PC-3 (cell line): ENCODE results near the gene NAP1L4.

Source experiments
- EZH2phosphoT487 ChIP-seq: fragments of 300-600 bp; sonication (generic); IDR thresholded peaks from 2 replicates; pipeline ENCODE4 v1.6.1; 2018; ENCODE audit warnings: mild to moderate bottlenecking, antibody characterized with exemption, low read length, borderline replicate concordance
- TF ChIP-seq, protein P1 (sequence below): fragments of 300-600 bp; sonication (generic); conservative IDR thresholded peaks from 2 replicates; pipeline ENCODE4 v1.5.1; 2017; ENCODE audit warnings: antibody characterized with exemption, low read depth, mild to moderate bottlenecking, low read length

DNA sequence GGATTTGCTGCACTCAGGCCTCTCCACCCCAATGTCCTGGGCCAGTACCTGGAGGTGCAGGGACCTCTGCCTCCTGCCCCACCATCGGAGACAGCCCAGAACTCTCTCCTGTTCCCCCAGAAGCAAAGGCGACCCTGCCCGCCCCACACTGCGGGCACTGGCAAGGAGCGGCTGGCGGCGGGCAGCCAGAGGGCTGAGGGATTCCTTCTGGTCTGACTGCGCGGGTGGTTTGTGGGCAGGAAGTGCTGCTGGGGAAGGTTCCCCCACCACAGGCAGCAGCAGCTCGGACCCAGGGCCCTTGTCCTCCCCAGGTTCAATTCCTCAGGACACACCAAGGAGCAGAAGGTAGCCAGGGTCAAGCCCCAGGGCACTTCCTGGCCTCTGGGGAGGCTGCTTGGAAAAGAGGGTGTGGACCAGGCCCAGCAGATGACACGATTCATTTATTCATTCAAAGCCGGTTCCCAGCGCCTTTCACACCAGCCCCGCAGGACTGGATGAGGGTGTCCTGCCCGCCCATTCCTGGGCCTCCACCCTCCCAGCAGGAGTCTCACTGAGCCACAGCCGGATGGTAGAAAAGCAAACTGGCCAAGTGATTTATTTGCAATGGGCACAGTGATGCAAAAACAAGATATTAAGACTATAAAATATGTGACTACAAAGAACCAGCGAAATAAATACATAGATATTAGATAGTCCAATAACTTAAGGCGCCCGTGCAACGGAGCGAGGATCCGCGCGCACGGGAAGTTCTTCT is 64.1 kb downstream of the NAP1L4 start:
- TF ChIP-seq, protein P1, sequence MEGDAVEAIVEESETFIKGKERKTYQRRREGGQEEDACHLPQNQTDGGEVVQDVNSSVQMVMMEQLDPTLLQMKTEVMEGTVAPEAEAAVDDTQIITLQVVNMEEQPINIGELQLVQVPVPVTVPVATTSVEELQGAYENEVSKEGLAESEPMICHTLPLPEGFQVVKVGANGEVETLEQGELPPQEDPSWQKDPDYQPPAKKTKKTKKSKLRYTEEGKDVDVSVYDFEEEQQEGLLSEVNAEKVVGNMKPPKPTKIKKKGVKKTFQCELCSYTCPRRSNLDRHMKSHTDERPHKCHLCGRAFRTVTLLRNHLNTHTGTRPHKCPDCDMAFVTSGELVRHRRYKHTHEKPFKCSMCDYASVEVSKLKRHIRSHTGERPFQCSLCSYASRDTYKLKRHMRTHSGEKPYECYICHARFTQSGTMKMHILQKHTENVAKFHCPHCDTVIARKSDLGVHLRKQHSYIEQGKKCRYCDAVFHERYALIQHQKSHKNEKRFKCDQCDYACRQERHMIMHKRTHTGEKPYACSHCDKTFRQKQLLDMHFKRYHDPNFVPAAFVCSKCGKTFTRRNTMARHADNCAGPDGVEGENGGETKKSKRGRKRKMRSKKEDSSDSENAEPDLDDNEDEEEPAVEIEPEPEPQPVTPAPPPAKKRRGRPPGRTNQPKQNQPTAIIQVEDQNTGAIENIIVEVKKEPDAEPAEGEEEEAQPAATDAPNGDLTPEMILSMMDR: no peak
- TF ChIP-seq EZH2phosphoT487: no peak
